CD4-positive, alpha-beta T cell (primary cell): ENCODE measurements around the gene DYNLT2. TPM values are rescaled to one million over a fixed set of nuclear protein-coding genes. Genes with fewer than 3 reads are reported as not detected.

ENCODE experiments used
- ATAC-seq: fragments of 200-7000 bp; cut with Tn5 transposase; one replicate; pipeline ENCODE4 v1.10.0; 2022; ENCODE audit warnings: mild to moderate bottlenecking; ENCODE audit not compliant: poor library complexity
- CTCF ChIA-PET: fragments of 350-600 bp; sonication (Branson Sonifier 250); formaldehyde crosslinking; loops from one replicate; lab custom pipeline; 2021; ENCODE audit warnings: antibody characterized with exemption, inconsistent platforms; lab: Charles Lee
- POLR2A ChIA-PET: fragments of 350-600 bp; sonication (Branson Sonifier 250); formaldehyde crosslinking; loops from one replicate; lab custom pipeline; 2021; ENCODE audit warnings: antibody characterized with exemption, inconsistent platforms; lab: Charles Lee
- DNase-seq, 14 experiments: peaks; one replicate each; pipeline ENCODE4 v3.0.0-alpha.2; 2013 to 2020; ENCODE audit warnings: mixed read lengths in 2 of 14
- H3K27ac ChIP-seq, 2 donors: one replicate each; pipeline versions ENCODE4 v1.5.1 to v1.7.0; 2013; ENCODE audit warnings: low read length in 2 of 2, low read depth in 1 of 2, mild to moderate bottlenecking in 1 of 2
- H3K27me3 ChIP-seq, 2 experiments: 1 replicate in 1 of 2; 2 replicates in 1 of 2; pipeline versions ENCODE4 v1.6.1 to v1.7.0; 2013; ENCODE audit warnings: low read length in 2 of 2, control low read depth in 1 of 2, mild to moderate bottlenecking in 1 of 2, moderate library complexity in 1 of 2; ENCODE audit not compliant: insufficient read depth in 2 of 2, control insufficient read depth in 1 of 2
- H3K36me3 ChIP-seq: one replicate; pipeline ENCODE4 v1.6.1; 2013; ENCODE audit warnings: low read length, control low read depth; ENCODE audit not compliant: insufficient read depth
- H3K4me1 ChIP-seq: one replicate; pipeline ENCODE4 v1.6.1; 2013; ENCODE audit warnings: low read length, control low read depth; ENCODE audit not compliant: insufficient read depth
- H3K4me3 ChIP-seq: one replicate; pipeline ENCODE4 v1.5.1; 2013; ENCODE audit warnings: mild to moderate bottlenecking, low read length, moderate library complexity
- H3K9me3 ChIP-seq, 2 experiments: 1 replicate in 1 of 2; 2 replicates in 1 of 2; pipeline versions ENCODE4 v1.6.1 to v1.7.0; 2013; ENCODE audit warnings: low read length in 2 of 2, mild to moderate bottlenecking in 2 of 2, control low read depth in 1 of 2, moderate library complexity in 1 of 2; ENCODE audit not compliant: control insufficient read depth in 1 of 2, insufficient read depth in 1 of 2
- H3K27ac Mint-ChIP-seq: one replicate; pipeline ENCODE4 v1.8.0; 2020; ENCODE audit warnings: mixed read lengths
- H3K27me3 Mint-ChIP-seq: one replicate; pipeline ENCODE4 v1.8.0; 2021; ENCODE audit warnings: mixed read lengths
- H3K36me3 Mint-ChIP-seq: one replicate; pipeline ENCODE4 v1.8.0; 2021; ENCODE audit warnings: low read depth, mixed read lengths
- H3K4me1 Mint-ChIP-seq: one replicate; pipeline ENCODE4 v1.8.0; 2021; ENCODE audit warnings: low read depth, mixed read lengths
- H3K4me3 Mint-ChIP-seq: one replicate; pipeline ENCODE4 v1.8.0; 2020; ENCODE audit warnings: mild to moderate bottlenecking, mixed read lengths
- H3K9me3 Mint-ChIP-seq: one replicate; pipeline ENCODE4 v1.8.0; 2020; ENCODE audit warnings: mixed read lengths
- CTCF ChIP-seq: fragments of 200-600 bp; IDR thresholded peaks from one replicate; pipeline ENCODE4 v1.8.0; 2022; ENCODE audit warnings: antibody characterized with exemption, mild to moderate bottlenecking
- intact Hi-C, 2 experiments: fragments of 100-400 bp; cut with DNase I in 1 of 2; cut with micrococcal nuclease in 1 of 2; formaldehyde crosslinking; loops; one replicate each; pipeline versions ENCODE4 v1.15.1 to v1.9.0; 2023 to 2025; cut with DNase I, micrococcal nuclease
- total RNA-seq, 174 experiments: library from RNA in 2 of 174; stranded (reverse) in 2 of 174; gene quantifications; one replicate each; pipeline ENCODE4 v1.2.3 and lab custom pipeline; 2021 to 2026

Gene DYNLT2
- total RNA-seq, 2 experiments from 2014 or later = 4.1 to 4.3 TPM

DNA sequence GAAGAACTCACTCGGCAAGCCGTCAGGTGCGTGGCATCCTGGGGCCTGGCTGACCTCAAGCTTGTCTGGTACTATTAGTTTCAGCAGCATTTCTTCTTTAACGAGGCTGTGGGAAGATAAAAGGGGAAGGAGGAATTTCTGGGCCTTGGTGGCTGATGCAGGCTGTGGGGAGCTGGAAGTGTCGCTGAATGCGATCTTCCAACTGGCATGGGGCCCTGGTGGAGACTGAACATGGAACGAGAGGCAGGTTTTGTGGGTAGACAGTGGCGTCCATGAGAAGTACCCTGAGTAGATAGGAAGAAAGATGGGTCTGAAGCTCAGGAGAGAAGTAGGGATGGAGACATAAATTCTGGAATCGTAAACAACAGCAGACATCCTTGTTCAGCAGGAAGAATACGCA lies 23.9 kb upstream of the DYNLT2 start:
- ChIA-PET POLR2A (no interaction called here), CTCF (no interaction called here)
- peaks cover 78% of the 10 kb centered on the region for H3K36me3 Mint-ChIP-seq
- no peak for ATAC-seq
- H3K27me3 Mint-ChIP-seq = no peaks in the 10 kb centered on the region
- no peak for TF ChIP-seq CTCF
- H3K27ac Mint-ChIP-seq = no peak overlapping the region
- DNase-seq = no peak
- no peak overlapping the region for H3K4me3 ChIP-seq
- H3K27ac ChIP-seq = no peak overlapping the region
- no peaks in the 10 kb centered on the region for H3K27me3 ChIP-seq
- H3K36me3 ChIP-seq = peaks cover 31% of the 10 kb centered on the region
- no peaks in the 10 kb centered on the region for H3K9me3 Mint-ChIP-seq
- intact Hi-C loops = no loop called here
- no peaks in the 10 kb centered on the region for H3K4me1 ChIP-seq
- no peaks in the 10 kb centered on the region for H3K9me3 ChIP-seq
- no peaks in the 10 kb centered on the region for H3K4me1 Mint-ChIP-seq
- no peak overlapping the region for H3K4me3 Mint-ChIP-seq

DNA sequence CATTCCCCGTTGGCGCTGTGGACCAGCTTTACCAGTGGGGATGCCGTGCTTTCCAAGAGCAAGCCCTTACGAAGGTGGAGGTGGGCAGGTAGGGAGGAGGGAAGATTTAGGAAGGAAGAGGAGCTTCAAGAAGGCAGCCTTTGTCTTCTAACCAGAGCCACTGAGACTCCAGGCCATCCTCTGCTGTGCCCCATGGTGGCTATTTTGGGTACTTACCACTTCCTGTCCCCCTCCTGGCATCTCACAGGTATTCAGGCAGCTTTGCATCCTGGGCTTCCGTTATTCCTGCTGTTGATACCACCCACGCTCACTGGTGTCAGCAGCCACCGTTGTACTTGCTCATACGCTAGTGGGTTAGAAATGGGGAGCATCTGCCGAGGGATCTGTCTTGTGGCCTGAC lies 23.0 kb upstream of the DYNLT2 start:
- no peaks in the 10 kb centered on the region for H3K27me3 ChIP-seq
- Mint-ChIP-seq H3K4me3 (no peak overlapping the region), H3K27me3 (no peaks in the 10 kb centered on the region), H3K27ac (no peak overlapping the region), H3K4me1 (no peaks in the 10 kb centered on the region), H3K9me3 (no peaks in the 10 kb centered on the region), H3K36me3 (peaks cover 80% of the 10 kb centered on the region)
- no peak for TF ChIP-seq CTCF
- H3K9me3 ChIP-seq = no peaks in the 10 kb centered on the region
- no peak for ATAC-seq
- H3K36me3 ChIP-seq = peaks cover 35% of the 10 kb centered on the region
- H3K27ac ChIP-seq = no peak overlapping the region
- DNase-seq = peak in 1 of 14 experiments; percentile 25
- intact Hi-C loops = no loop called here
- no peaks in the 10 kb centered on the region for H3K4me1 ChIP-seq
- no peak overlapping the region for H3K4me3 ChIP-seq
- CTCF ChIA-PET = interaction anchor here (1.1 to 1.2 kb wide), 2 partner anchors 16 to 24 kb away, joined by 3 read pairs; no protein-coding TSS in a partner anchor
- POLR2A ChIA-PET = no interaction called here

DNA sequence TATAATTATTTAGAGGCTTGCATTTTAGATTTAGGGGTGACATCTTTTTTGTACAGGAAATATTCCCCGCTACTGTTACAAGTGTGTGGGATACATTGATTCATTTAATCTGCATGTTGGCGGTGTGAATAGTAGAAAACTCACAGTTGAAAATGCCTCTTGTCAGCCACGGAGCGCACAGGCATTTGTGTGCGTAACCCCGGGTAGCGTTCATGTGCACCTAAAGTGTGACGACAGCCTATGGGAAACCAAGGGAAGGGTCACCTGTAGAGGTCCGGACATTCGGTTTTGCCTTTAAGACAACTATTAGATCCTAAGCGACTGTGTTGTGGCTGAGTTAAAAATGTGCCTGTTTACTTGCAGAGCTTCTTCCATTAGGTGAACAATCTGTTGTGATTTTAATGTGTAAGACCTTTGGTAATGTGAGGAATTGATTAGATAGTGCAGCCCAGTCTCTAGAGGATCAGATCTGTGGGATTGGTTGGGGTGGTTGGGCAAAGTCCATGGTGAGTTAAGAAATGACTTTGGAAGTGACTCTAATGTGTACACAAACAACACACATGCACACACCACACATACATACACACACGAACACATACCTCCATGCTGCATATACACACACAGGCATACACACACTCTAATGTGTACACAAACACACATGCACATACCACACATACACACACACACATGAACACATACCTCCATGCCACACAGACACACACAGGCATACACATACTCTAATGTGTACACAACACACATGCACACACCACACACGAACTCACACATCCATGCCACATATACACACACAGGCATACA lies 15.8 kb upstream of the DYNLT2 start:
- DNase-seq (no peak), ATAC-seq (no peak)
- Histone ChIP-seq H3K4me1 (no peaks in the 10 kb centered on the region), H3K27me3 (no peaks in the 10 kb centered on the region), H3K36me3 (peaks cover 79% of the 10 kb centered on the region), H3K4me3 (no peak overlapping the region), H3K27ac (no peak overlapping the region), H3K9me3 (no peaks in the 10 kb centered on the region)
- Mint-ChIP-seq H3K27me3 (no peaks in the 10 kb centered on the region), H3K27ac (no peak overlapping the region), H3K9me3 (no peaks in the 10 kb centered on the region), H3K36me3 (peaks cover 87% of the 10 kb centered on the region), H3K4me1 (no peaks in the 10 kb centered on the region), H3K4me3 (no peak overlapping the region)
- POLR2A ChIA-PET = no interaction called here
- CTCF ChIA-PET = no interaction called here
- no peak for TF ChIP-seq CTCF
- intact Hi-C loops = no loop called here
